OCI-LY7 (cell line): ENCODE results near the gene LSAMP.

Experiments
- CTCF ChIP-seq: fragments of 200-600 bp; sonication (generic); conservative IDR thresholded peaks from 2 replicates; pipeline ENCODE4 v1.5.1; 2014; ENCODE audit warnings: mild to moderate bottlenecking, antibody characterized with exemption, low read length, moderate library complexity, mixed read lengths
- EZH2phosphoT487 ChIP-seq: fragments of 200-600 bp; sonication (generic); IDR thresholded peaks from 2 replicates; pipeline ENCODE4 v1.6.1; 2018; ENCODE audit warnings: low read depth, borderline replicate concordance, mild to moderate bottlenecking, mixed run types, antibody characterized with exemption, low read length, moderate library complexity, mixed read lengths

GRCh38 chr3:115804200-115804599 is 641.1 kb downstream of the LSAMP start:
- no peak for TF ChIP-seq CTCF
- TF ChIP-seq EZH2phosphoT487: no peak
